Thyroid gland (tissue), 4 donors: ENCODE data around the gene ACVR1. TPM values are rescaled to one million over a fixed set of nuclear protein-coding genes. Genes with fewer than 3 reads are reported as not detected.

ENCODE experiments used
- DNase-seq, 2 donors: peaks; one replicate each; pipeline ENCODE4 v3.0.0-alpha.2; 2019
- H3K27ac ChIP-seq, 3 donors: fragments of 200-600 bp; sonication (generic); 1 replicate in 2 of 3; 2 replicates in 1 of 3; pipeline ENCODE4 v1.5.1; 2016 to 2019; ENCODE audit warnings: mild to moderate bottlenecking in 1 of 3, moderate library complexity in 1 of 3
- H3K27me3 ChIP-seq: fragments of 200-600 bp; sonication (generic); one replicate; pipeline ENCODE4 v1.5.1; 2019
- H3K36me3 ChIP-seq, 2 donors: fragments of 200-600 bp; sonication (generic); one replicate each; pipeline ENCODE4 v1.5.1; 2016 to 2019
- H3K4me1 ChIP-seq, 2 donors: fragments of 200-600 bp; sonication (generic); one replicate each; pipeline ENCODE4 v1.5.1; 2017 to 2019
- H3K4me3 ChIP-seq, 3 donors: fragments of 200-600 bp; sonication (generic); replicated peaks in 1 of 3; 1 replicate in 2 of 3; 2 replicates in 1 of 3; pipeline ENCODE4 v1.5.1; 2016; ENCODE audit warnings: mild to moderate bottlenecking in 1 of 3
- H3K9me3 ChIP-seq: fragments of 200-600 bp; sonication (generic); one replicate; pipeline ENCODE4 v1.5.1; 2017
- CTCF ChIP-seq, 6 experiments: fragments of 200-600 bp in 3 of 6; fragments of 450-650 bp in 3 of 6; sonication (generic) in 3 of 6; IDR thresholded peaks; one replicate each; pipeline ENCODE4 v1.5.1; 2016 to 2019; ENCODE audit warnings: antibody characterized with exemption in 6 of 6, mild to moderate bottlenecking in 2 of 6, inconsistent platforms in 1 of 6, moderate library complexity in 1 of 6
- POLR2A ChIP-seq, 2 donors: fragments of 450-650 bp; IDR thresholded peaks; one replicate each; pipeline ENCODE4 v1.6.1; 2017; ENCODE audit warnings: antibody characterized with exemption in 2 of 2, mild to moderate bottlenecking in 2 of 2, moderate library complexity in 1 of 2
- WGBS, 2 donors: methylation state at CpG; one replicate each; pipeline ENCODE4 v1.1.5; 2017; 5-methylcytosine and 5-hydroxymethylcytosine counted together
- intact Hi-C: fragments of 100-400 bp; cut with DNase I; formaldehyde crosslinking; loops from one replicate; pipeline ENCODE4 v1.15.1; 2023
- total RNA-seq, 4 donors: library from RNA; depleted of rRNA; stranded (reverse); fragments of >200 nt; gene quantifications; one replicate each; pipeline ENCODE4 v1.2.3, GENCODE V29; 2016

Gene ACVR1
- total RNA-seq, 4 donors from 2014 or later, result 42.7 to 55.8 (median 46.3) TPM

DNA sequence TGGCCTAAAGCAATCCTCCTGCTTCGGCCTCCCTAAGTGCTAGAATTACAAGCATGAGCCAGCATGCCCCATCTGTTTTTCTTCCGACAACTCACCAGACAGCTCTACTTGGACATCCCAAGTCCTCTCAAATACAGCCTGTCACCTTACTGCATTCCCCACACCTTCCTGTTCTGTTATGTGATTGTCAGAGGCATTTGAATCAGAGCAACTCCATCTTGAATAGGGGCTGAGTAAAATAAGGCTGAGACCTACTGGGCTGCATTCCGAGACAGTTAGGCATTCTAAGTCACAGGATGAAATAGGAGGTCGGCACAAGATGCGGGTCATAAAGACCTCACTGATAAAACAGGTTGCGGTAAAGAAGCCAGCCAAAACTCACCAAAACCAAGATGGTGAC is 17.3 kb downstream of the ACVR1 start:
- intact Hi-C loops, result no loop called here
- H3K4me3 ChIP-seq, result no peak overlapping the region
- WGBS, 2 donors, result 79 to 81% methylated on average over 6 of the region's 6 CpGs
- H3K36me3 ChIP-seq, result no peaks in the 10 kb centered on the region
- TF ChIP-seq POLR2A (IDR thresholded peaks at IDR 0.05) (no peak), CTCF (IDR thresholded peaks at IDR 0.05) (no peak)
- no peaks in the 10 kb centered on the region for H3K27me3 ChIP-seq
- no peak for DNase-seq
- no peaks in the 10 kb centered on the region for H3K9me3 ChIP-seq
- peaks cover 0 to 4% of the 10 kb centered on the region in 2 donors for H3K4me1 ChIP-seq
- no peak overlapping the region for H3K27ac ChIP-seq

- WGBS, 2 donors, result 89 to 94% methylated on average over 4 of the region's 4 CpGs
- intact Hi-C loops, result no loop called here
- DNase-seq, result no peak
- Histone ChIP-seq H3K4me3 (no peak overlapping the region), H3K27me3 (no peaks in the 10 kb centered on the region), H3K36me3 (no peaks in the 10 kb centered on the region), H3K9me3 (no peaks in the 10 kb centered on the region), H3K4me1 (peaks cover 0 to 4% of the 10 kb centered on the region in 2 donors), H3K27ac (no peak overlapping the region)
- TF ChIP-seq CTCF (IDR thresholded peaks at IDR 0.05) (no peak), POLR2A (IDR thresholded peaks at IDR 0.05) (no peak)
These were observed 18.2 kb downstream of the ACVR1 start for GRCh38 chr2:157857881-157858280.

GRCh38 chr2:157856187-157856515 is 20.0 kb downstream of the ACVR1 start:
- DNase-seq, result no peak
- Histone ChIP-seq H3K9me3 (no peaks in the 10 kb centered on the region), H3K4me1 (peaks cover 0 to 4% of the 10 kb centered on the region in 2 donors), H3K4me3 (no peak overlapping the region), H3K36me3 (no peaks in the 10 kb centered on the region), H3K27ac (no peak overlapping the region), H3K27me3 (no peaks in the 10 kb centered on the region)
- intact Hi-C loops, result no loop called here
- 74 to 91% methylated on average over 2 of the region's 2 CpGs for WGBS, 2 donors
- TF ChIP-seq POLR2A (IDR thresholded peaks at IDR 0.05), result no peak
- TF ChIP-seq CTCF (IDR thresholded peaks at IDR 0.05), result no peak

GRCh38 chr2:157853820-157854219 is 22.3 kb downstream of the ACVR1 start:
- Histone ChIP-seq H3K27me3 (no peaks in the 10 kb centered on the region), H3K9me3 (no peaks in the 10 kb centered on the region), H3K36me3 (no peaks in the 10 kb centered on the region), H3K4me1 (peaks cover 0 to 4% of the 10 kb centered on the region in 2 donors), H3K4me3 (no peak overlapping the region), H3K27ac (no peak overlapping the region)
- no peak for TF ChIP-seq CTCF (IDR thresholded peaks at IDR 0.05)
- intact Hi-C loops, result no loop called here
- WGBS, 2 donors, result 96 to 97% methylated on average over 3 of the region's 3 CpGs
- no peak for DNase-seq

GRCh38 chr2:157853211-157853610 is 22.9 kb downstream of the ACVR1 start:
- no peak for DNase-seq
- H3K27me3 ChIP-seq, result no peaks in the 10 kb centered on the region
- TF ChIP-seq POLR2A (IDR thresholded peaks at IDR 0.05), result no peak
- TF ChIP-seq CTCF (IDR thresholded peaks at IDR 0.05), result no peak
- H3K9me3 ChIP-seq, result no peaks in the 10 kb centered on the region
- no peaks in the 10 kb centered on the region for H3K36me3 ChIP-seq
- H3K4me1 ChIP-seq, result peaks cover 0 to 4% of the 10 kb centered on the region in 2 donors
- intact Hi-C loops, result no loop called here
- no peak overlapping the region for H3K27ac ChIP-seq
- 91 to 100% methylated on average over 2 of the region's 2 CpGs for WGBS, 2 donors
- H3K4me3 ChIP-seq, result no peak overlapping the region
